ENCODE data around the gene P3H2.
"Not testable (repeated sequence)": the region's sequence is repeated elsewhere in the genome, so short reads cannot be mapped to it uniquely, and the experiment has no call there.

P3H2 gene, protein sequence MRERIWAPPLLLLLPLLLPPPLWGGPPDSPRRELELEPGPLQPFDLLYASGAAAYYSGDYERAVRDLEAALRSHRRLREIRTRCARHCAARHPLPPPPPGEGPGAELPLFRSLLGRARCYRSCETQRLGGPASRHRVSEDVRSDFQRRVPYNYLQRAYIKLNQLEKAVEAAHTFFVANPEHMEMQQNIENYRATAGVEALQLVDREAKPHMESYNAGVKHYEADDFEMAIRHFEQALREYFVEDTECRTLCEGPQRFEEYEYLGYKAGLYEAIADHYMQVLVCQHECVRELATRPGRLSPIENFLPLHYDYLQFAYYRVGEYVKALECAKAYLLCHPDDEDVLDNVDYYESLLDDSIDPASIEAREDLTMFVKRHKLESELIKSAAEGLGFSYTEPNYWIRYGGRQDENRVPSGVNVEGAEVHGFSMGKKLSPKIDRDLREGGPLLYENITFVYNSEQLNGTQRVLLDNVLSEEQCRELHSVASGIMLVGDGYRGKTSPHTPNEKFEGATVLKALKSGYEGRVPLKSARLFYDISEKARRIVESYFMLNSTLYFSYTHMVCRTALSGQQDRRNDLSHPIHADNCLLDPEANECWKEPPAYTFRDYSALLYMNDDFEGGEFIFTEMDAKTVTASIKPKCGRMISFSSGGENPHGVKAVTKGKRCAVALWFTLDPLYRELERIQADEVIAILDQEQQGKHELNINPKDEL

DNA sequence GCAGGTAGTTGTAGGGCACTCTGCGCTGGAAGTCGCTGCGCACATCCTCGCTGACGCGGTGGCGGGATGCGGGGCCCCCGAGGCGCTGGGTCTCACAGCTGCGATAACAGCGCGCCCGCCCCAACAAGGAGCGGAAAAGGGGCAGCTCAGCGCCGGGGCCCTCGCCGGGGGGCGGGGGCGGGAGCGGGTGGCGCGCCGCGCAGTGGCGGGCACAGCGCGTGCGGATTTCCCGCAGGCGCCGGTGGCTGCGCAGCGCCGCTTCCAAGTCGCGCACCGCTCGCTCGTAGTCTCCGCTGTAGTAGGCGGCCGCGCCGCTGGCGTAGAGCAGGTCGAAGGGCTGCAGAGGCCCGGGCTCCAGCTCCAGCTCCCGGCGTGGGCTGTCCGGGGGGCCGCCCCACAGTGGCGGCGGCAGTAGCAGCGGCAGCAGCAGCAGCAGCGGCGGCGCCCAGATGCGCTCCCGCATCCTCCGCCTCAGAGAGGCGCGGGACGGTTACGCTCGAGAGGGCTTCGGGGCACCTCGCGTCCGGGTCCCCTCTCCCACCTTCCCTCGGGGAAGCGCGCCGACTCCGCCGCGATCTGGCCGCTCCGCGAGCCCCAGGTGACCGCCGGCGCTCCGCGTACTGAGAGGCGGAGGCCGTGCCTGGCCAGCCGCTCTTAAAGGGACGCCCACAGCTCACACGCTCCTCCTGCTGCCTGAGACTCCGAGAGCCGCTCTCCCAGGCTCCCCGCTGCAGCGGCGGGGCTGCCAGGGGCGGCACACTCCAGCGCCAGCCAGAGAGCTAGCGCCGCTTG, at the start of gene P3H2:
TSS of gene P3H2 (minus strand) at position 629 of the 792 bp plus-strand sequence. CDS start at position 463, 166 bp downstream.
- DNase-seq (ENCODE audit: low spot score): no peak

DNA sequence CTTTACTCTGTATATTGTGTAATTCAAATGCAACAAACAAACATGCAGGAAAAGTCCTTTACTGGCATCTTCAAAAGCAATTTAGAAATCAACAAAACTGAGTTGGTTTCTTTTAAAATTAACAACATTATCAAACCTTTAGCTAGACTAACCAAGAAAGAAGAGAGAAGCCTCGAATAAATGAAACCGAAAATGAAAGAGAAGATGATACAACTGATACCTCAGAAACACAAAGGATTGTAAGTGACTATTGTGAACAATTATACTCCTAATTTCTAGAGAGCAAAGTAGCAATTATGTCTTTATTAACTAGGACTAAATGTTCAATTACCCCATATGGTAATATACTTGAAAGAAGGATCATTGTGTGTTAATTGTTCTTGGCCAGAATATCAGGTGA, 49.2 kb upstream of the P3H2 start:
- DNase-seq (ENCODE audit: low spot score): peak; percentile 7

DNA sequence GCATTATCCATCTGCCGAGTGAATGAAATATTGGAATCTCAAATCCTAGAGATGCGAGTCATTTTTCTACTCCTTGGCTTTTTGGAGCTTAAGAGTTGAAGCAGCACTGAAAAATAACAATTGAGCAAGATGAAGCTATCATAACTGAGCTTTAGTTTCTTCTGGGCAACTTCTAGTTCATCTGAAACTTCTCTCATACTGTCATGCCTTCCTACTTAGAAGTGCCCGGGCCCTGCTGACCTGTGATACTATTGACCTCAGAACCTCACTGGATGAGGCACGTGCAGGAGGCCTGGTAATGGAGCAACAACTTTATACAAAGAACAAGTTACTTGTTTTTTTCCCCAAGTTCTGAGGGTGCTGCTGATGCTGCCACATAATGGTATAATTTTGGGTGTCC, 48.5 kb upstream of the P3H2 start:
- DNase-seq (ENCODE audit: low spot score): no peak

DNA sequence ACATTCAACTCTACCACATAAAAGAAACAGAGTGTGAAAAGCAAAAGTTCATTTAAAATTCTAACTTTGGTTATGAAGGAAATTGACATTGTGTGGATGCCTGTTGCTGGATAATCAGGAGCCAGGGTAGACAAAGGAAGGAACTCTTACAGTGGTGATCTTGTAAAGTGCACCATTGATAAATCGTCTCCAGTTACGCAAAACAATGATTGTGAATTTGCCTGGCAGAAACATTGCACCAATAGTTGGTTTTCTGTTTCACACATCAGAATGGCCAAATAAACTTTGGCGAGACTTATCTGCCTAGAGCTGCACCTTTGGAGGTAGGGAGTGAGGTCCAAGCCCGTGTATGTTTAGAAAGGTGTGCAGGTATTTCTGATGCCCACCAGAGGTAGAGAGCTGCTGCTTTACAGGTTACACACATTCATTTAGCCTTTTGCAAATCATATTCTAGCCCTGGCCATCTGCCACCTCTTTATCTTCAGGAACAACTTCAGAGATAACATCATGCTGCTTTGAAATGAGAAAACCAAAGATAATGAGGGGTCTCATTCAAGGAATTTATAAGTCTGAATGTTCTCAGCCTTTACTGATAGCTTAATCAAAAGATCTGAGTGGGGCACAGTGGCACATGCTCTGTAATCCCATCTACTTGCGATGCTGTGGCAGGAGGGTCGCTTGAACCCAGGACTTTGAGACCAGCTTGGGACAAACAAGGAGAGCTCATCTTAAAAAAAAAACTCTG, 47.4 kb upstream of the P3H2 start:
- no peak for DNase-seq (ENCODE audit: low spot score)

DNA sequence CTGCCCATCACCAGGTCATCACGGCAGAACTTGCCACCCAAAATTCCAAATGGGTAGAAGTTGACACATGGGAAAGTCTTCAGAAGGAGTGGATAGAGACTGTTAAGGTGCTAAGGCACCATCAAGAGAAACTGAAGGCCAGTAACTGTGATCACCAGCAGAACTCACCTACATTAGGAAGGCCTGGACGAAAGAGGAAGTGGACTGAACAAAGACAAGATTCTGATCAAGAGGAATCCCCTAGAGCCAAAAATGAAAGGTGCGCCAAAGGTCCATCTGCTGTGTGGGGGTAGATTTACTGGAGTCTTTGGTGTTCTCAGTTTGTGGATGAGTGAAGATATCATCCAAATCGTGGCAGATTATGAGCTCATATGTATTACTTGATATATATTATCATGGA, 46.3 kb upstream of the P3H2 start:
- no peak for DNase-seq (ENCODE audit: low spot score)

DNA sequence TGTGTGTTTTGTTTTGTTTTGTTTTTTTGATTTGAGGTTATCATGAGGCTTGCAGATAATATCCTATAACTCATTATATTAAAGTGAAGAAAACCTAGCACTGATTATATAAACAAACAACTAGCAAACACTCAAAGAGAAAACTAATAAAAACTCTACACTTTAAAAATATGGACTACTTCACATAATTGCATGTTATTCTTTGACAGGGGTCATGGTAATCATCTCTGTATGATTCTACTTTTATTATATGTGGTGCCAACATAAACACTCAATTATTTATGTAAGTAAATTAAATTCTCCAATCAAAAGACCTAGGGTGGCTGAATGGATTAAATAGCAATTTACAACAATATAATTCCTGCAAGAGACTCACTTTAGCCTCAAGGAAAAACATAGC, 44.6 kb upstream of the P3H2 start:
- DNase-seq (ENCODE audit: low spot score): no peak

DNA sequence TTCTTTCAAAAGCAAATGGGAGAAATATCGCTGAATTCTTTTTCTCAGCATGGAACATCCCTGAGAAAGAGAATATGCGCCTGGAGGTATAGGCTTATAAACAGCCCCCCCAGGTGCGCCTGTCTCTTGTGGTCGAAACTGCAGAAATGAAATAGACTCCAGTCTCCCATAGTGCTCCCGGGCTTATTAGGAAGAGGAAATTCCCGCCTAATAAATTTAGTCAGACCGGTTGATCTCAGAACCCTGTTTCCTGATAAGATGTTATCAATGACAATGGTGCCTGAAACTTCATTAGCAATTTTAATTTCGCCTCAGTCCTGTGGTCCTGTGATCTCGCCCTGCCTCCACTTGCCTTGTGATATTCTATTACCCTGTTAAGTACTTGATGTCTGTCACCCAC, 41.3 kb upstream of the P3H2 start:
- not testable (repeated sequence) for DNase-seq (ENCODE audit: low spot score)

DNA sequence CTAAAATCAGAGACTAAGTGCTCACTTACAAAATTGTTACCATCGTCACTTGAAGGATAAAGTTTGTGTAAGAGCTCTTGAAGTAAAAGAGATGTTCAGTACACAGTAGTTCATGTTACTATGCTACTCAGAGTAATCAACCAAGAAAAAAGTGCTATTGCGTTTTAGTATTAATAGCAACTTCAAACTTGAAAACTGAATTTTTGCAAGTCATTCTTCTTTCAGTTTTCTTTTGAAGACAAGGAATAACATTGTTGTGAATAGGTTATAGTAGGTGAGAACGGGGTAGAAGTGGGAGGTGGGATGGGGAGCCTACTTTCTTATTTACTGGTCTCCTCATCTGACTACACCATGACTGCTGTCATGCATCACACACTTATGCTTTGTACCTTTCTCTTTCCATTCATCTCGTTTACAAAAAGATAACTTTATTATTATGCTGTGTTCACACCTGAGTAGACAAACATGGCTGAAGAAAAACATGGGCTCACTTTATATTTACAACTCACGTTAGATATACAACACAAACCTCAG, 39.3 kb upstream of the P3H2 start:
- no peak for DNase-seq (ENCODE audit: low spot score)

DNA sequence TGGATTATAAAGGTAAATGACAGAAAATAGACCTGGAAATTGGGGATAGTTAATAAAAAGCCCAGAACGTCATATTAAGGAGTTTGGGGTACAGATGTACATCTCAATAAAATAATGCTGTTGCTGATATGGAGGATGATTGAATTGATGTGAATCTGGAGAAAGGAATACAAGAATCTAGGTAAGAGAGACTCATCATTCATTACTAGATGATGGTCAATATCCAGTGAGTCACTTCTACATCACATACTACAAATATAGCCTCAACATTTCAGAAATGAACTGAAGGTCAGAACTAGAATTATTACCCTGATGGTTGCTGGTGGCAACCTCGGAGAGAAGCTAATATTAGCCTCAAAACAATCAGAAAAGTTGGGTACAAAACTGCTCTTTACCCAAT, 37.6 kb upstream of the P3H2 start:
- DNase-seq (ENCODE audit: low spot score): no peak

DNA sequence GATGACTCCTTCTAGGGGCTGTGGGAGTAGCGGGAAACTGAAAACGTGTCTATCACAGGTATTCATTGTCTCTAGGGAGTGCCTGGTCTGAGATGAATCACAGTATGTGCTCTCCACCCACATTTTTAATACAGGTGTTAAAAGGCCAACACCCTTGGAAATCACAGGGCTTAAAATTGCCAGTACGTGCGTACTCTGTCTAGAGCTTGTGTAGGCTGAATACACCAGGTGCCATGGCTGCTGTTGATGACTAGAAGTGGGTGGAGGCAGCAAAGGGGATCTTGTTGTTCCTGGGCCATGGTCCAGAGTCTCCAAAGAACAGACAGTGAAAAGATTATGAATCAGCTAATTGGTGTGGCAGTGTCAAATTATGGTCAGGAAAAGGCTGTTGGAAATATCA, 35.1 kb upstream of the P3H2 start:
- DNase-seq (ENCODE audit: low spot score): no peak

DNA sequence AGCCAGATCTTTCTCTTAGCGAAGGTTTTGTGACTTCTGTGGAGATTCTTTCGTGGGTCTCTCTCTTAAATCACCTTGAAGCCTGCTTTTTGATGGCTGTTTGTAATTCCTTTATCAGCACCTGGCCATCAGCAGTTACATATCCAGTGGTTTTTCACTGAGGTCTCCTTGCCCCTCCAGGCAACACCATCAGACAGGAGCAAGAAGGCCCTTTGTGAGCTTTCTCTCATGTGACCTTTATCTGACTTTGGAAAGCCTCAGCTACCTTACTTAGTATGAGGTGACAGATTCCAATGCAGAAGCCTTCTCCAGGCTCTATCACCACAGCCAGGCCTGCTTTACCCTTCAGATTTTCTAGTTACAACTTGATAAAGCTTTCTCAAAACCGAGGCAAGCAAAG, 30.0 kb upstream of the P3H2 start:
- DNase-seq (ENCODE audit: low spot score): no peak

DNA sequence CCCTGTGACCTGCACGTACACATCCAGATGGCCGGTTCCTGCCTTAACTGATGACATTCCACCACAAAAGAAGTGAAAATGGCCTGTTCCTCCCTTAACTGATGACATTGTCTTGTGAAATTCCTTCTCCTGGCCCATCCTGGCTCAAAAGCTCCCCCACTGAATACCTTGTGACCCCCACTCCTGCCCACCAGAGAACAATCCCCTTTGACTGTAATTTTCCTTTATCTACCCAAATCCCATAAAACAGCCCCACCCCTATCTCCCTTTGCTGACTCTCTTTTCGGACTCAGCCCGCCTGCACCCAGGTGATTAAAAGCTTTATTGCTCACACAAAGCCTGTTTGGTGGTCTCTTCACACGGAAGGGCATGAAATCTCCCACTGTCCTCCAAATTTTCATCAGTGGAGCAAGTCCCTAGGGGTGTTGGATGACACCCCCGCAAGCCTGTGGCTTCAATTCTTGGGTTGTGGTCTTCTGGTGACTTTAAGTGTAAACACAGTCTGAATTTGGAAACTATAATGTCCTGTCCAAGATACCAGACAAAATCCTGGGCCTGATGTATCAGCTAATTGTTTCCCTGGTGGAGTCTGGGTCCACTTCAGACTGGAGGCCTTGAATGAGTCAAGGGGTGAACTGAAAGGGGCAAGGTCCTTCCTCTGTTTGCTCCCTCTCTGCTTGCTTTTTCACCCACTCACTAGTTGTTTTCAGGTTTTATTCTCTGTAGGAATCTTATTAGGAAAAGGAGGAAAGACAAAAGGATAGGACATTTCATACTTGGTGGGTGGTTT, 29.3 kb upstream of the P3H2 start:
- DNase-seq (ENCODE audit: low spot score): not testable (repeated sequence)

DNA sequence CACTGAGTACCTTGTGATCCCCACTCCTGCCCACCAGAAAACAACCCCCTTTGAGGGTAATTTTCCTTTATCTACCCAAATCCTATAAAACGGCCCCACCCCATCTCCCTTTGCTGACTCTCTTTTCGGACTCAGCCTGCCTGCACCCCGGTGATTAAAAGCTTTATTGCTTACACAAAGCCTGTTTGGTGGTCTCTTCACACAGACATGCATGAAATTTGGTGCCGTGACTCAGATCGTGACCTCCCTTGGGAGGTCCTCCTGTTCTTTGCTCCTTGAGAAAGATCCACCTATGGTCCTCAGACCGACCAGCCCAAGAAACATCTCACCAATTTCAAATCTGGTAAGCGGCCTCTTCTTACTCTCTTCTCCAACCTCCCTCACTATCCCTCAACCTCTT, 24.1 kb upstream of the P3H2 start:
- not testable (repeated sequence) for DNase-seq (ENCODE audit: low spot score)

DNA sequence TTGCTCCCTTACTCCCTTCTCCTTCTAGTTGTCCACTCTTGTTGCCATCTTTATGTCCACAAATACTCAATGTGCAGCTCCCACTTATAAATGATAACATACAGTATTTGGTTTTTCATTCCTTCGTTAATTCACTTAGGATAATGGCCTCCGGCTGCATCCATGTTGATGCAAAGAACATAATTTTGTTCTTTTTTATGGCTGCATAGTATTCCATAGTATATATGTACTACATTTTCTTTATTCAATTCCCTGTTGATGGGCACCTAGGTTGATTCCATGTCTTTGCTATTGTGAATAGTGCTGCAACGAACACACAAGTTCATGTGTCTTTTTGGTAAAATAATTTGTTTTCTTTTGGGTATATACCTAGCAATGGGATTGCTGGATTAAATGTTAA, 21.3 kb upstream of the P3H2 start:
- DNase-seq (ENCODE audit: low spot score): no peak

DNA sequence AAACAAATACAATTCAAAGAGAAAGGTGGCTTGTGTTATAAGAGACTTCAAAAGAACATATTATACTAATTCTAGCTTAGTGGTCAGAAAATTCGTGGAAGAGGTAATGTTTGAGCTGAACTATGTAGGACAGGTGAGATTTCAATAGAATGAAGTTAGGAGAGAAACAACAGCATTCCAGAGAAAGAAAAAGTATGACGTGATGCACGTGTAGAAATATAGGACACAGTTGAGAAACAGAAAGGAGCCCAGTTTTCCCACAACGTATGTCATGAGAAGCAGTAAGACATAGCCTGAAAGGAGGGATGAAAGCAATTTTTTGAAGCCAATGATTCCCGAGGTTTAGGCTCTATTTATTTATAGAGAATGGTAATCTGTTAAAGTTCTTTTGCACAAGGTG, 18.7 kb upstream of the P3H2 start:
- no peak for DNase-seq (ENCODE audit: low spot score)

DNA sequence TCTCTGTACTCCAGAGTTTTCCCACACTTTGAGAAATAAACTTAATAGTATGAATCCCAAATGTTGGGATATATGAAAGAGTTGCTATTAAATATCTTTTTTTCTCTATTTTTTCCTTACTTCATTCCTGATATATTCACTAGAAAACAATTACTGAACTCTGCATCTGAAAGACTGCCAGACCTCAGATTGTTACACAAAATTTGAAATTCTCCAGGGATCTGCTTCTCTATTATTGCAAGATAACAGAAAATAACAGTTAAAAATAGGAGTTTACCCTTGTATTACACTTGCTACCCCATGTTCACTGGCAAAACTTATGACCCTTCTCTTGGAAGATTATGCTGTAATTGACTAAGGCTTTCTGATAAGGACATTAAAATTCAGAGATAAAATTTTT, 11.7 kb upstream of the P3H2 start:
- no peak for DNase-seq (ENCODE audit: low spot score)

DNA sequence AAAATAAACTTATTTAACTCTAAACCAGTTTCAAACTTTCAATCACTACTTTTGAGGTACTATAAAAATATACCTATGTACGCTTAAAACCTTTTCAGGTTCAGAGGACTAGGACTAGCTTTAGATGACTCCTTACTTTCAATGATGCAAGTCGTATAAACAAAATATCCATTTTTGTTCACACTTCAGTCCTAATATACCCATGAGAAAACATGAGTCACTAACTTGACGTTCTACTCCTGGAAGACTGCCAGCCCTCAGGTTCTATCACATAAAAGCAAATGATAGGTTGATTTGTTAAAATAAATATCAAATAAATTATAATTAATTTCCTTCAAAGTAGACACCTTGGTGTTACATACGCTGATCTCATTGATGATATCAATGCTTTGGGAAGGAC, 10.6 kb upstream of the P3H2 start:
- no peak for DNase-seq (ENCODE audit: low spot score)

DNA sequence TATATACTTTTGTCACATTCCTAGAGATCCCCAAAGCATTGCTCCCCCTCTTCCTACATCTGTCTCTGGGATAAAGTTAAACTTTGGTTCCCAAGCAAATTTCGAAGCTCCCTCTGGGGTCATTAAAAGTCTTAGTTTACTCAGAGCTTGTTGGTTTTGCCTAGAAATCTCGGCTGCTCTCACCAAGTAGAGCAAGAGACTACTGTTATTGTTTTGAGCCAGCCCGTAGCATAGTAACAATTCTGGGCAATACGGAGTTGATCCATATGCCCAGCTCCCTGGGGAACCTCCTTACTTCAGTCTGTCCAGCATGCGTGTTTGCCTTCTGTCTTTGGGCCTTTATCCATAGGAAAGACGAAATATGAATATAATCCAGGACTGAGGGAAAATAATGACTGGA, 10.0 kb upstream of the P3H2 start:
- no peak for DNase-seq (ENCODE audit: low spot score)

DNA sequence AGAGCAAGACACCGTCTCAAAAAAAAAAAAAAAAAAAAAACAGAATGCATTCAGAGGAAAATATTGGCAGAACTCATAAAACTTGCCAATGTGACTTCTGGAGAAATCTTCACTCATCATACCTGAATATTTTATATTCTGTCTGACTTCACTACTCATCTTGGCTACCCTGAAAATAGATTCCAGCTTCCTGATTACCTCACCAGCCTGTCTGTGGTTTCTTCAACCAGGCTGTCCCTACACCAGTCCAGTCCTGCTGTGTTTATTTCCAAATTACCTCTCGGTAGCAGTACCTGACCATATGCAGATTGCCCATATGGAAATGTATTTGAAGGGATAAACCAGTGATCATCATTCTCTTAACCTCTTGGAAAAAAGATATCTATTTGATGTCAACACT, 9.3 kb upstream of the P3H2 start:
- DNase-seq (ENCODE audit: low spot score): no peak

DNA sequence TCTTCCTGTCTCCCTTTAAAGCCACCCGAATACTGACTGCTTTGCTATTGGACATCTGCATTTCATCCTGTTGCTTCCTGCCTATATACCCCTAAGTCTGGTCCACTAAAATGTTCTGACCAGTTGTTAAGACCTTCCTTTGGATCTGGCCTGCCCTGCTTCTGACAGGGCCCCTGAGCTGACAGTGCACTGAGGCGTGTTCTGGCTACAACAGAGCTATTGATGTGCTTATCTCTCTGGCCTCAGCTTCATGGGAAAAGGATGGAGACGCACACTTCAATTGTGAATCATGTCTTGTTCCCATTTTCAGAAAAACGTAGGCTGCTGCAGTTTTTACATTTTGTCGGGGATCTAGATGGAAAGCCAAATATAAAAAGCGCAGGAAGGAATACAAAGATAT, 7.1 kb upstream of the P3H2 start:
- DNase-seq (ENCODE audit: low spot score): no peak

DNA sequence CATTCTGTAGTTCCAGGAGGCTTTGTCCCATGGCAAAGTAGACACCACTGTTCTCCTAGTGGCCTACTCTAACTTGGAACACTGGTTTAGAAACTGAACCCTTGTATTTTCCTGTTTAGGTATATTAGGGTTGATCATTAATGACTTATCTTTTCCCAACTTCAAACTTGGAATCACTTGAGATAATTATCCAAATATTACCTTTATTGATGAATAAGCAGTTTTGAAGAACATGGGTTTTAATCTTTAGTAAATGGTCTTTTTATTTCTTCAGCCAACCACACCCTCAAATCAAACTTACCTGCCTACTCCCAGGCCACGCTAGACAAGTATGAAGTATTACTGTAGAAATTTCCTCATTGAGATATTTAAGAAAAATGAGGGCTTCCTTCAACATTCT, 6.5 kb upstream of the P3H2 start:
- DNase-seq (ENCODE audit: low spot score): no peak

Measured in NAMALWA (cell line).